K562 (cell line): ENCODE data around the gene ABHD12. TPM values are rescaled to one million over a fixed set of nuclear protein-coding genes. Genes with fewer than 3 reads are reported as not detected.

Experiments
- CBFA2T3 ChIP-seq: fragments of 450-650 bp; IDR thresholded peaks from 2 replicates; pipeline ENCODE4 v1.6.1; 2017
- DDX20 ChIP-seq: fragments of 450-650 bp; IDR thresholded peaks from 2 replicates; pipeline ENCODE4 v1.6.1; 2016; ENCODE audit warnings: missing genetic modification characterization, low read depth, mild to moderate bottlenecking, missing compliant biosample characterization, moderate library complexity
- HDAC2 ChIP-seq: fragments of 450-650 bp; IDR thresholded peaks from 2 replicates; pipeline ENCODE4 v1.6.1; 2016; ENCODE audit warnings: mild to moderate bottlenecking
- HMGN3 ChIP-seq: IDR thresholded peaks from 2 replicates; pipeline ENCODE4 v1.6.1; 2011; ENCODE audit warnings: borderline replicate concordance, low read depth, mild to moderate bottlenecking, mixed read lengths, low read length; ENCODE audit not compliant: insufficient read length; ENCODE audit errors: extremely low read depth
- NRF1 ChIP-seq, 2 experiments: fragments of 450-650 bp; IDR thresholded peaks in 1 of 2; conservative IDR thresholded peaks in 1 of 2; 2 replicates each; pipeline ENCODE4 v1.6.1; 2014; ENCODE audit warnings: mild to moderate bottlenecking in 2 of 2
- SREBF1 ChIP-seq: fragments of 150-350 bp; IDR thresholded peaks from 2 replicates; pipeline ENCODE4 v1.6.1; 2014; ENCODE audit warnings: antibody characterized with exemption, low read depth, low read length, borderline replicate concordance
- TAL1 ChIP-seq: fragments of 450-650 bp; IDR thresholded peaks from 2 replicates; pipeline ENCODE4 v1.6.1; 2016; ENCODE audit warnings: mild to moderate bottlenecking
- ZNF23 ChIP-seq: fragments of 250-450 bp; sonication (Bioruptor Pico); IDR thresholded peaks from 2 replicates; pipeline ENCODE4 v1.4.0; 2020; ENCODE audit warnings: mild to moderate bottlenecking
- ZNF668 ChIP-seq: fragments of 250-450 bp; sonication (Bioruptor Pico); IDR thresholded peaks from 2 replicates; pipeline ENCODE4 v1.8.0; 2022; ENCODE audit warnings: mild to moderate bottlenecking, inconsistent platforms
- polyA plus RNA-seq, 8 experiments: library from polyadenylated mRNA; depleted of rRNA in 4 of 8; stranded (reverse) in 5 of 8; unstranded in 3 of 8; fragments of >200 nt; fragmentation: Nextera tagmentation in 2 of 8; fragmentation: Illumina TruSeq in 1 of 8; extraction: Ambion mirVana in 2 of 8; extraction: Trizol in 1 of 8; gene quantifications; 2 replicates each; pipeline versions ENCODE4 v1.2.1 to v1.2.3, GENCODE V29; 2011 to 2014; ENCODE audit warnings: inconsistent platforms in 1 of 8, missing spikeins in 1 of 8
- total RNA-seq, 7 experiments: library from RNA; depleted of rRNA in 6 of 7; stranded (reverse); fragments of >200 nt in 6 of 7; fragmentation: Illumina TruSeq in 2 of 7; extraction: Trizol in 2 of 7; gene quantifications; 2 replicates each; pipeline versions ENCODE4 v1.2.1 to v1.2.3, GENCODE V29; 2011 to 2021; ENCODE audit warnings: low replicate concordance in 1 of 7
- TF ChIP-seq, protein P1 (sequence below): sonication (generic); formaldehyde crosslinking; IDR thresholded peaks from 2 replicates; pipeline ENCODE4 v1.8.1; 2023; ENCODE audit warnings: mild to moderate bottlenecking, missing genetic modification reagents

Gene ABHD12
- total and polyA plus RNA-seq, 9 of the 15 experiments (the other 6 are each of a cell fraction or from before 2014, with no cell fraction given): 0.65 to 15.6 (median 9.1) TPM

DNA sequence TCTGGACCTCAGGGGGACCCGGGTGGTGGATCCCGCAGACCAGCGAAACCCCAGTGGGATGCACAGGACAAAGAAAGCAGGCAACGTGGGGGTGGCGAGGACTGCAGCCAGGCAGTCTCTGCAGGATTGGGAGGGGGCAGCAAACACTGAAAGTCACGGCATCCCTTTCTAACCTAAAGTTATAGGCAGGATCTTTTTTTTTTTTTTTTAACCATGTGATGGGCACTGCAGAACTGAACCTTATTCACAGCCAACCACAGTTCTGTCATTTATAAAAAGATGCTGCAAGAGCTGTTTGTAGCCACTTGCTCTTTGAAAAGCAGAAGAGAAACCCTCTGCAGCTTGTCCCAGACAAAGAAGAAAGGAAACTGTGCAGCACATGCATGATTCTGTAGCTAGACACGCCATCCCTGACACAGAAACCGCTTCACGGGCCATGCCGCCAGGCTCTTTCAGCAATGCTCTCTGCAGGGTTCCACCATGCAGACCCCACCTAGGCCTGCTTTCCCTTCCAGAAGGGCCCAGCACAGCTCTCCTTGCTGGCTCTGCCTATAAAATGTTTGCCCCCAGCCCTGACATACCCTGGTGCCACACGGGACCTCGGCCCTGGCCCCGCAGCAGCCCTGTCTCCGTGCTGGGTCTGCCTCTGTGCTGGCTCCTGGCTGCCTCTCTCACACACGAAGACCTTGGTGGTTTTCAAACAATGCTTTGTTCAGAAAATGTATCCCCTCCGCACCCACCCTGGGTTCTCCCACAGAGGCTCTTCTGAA, 72.0 kb downstream of the ABHD12 start (continued):
- TF ChIP-seq HMGN3 (no peak), NRF1 (conservative IDR thresholded peaks at IDR 0.05 in 1 of 2, IDR thresholded peaks at IDR 0.05 in 1 of 2) (no peak), ZNF23 (CRISPR knock-in tag) (no peak), ZNF668 (CRISPR knock-in tag) (no peak), DDX20 (tag) (no peak), SREBF1 (no peak), TAL1 (no peak), HDAC2 (no peak), CBFA2T3 (no peak)
- TF ChIP-seq, protein P1, sequence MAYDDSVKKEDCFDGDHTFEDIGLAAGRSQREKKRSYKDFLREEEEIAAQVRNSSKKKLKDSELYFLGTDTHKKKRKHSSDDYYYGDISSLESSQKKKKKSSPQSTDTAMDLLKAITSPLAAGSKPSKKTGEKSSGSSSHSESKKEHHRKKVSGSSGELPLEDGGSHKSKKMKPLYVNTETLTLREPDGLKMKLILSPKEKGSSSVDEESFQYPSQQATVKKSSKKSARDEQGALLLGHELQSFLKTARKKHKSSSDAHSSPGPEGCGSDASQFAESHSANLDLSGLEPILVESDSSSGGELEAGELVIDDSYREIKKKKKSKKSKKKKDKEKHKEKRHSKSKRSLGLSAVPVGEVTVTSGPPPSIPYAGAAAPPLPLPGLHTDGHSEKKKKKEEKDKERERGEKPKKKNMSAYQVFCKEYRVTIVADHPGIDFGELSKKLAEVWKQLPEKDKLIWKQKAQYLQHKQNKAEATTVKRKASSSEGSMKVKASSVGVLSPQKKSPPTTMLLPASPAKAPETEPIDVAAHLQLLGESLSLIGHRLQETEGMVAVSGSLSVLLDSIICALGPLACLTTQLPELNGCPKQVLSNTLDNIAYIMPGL (CRISPR knock-in tag): no peak
- TF ChIP-seq, all 486 proteins: peak for 0
